ENCODE measurements around the gene MUC7.
"Not testable (repeated sequence)": the region's sequence is repeated elsewhere in the genome, so short reads cannot be mapped to it uniquely, and the experiment has no call there.

Gene MUC7

GRCh38 chr4:70471897-70472296, at the start of gene MUC7:
Gene MUC7, plus strand, starts transcription at chr4:70472197. Its CDS starts 1,825 bp downstream, at chr4:70474022.
- no peak for DNase-seq

- DNase-seq = no peak
These were observed 46.7 kb upstream of the MUC7 start for GRCh38 chr4:70425306-70425705.

- no peak for DNase-seq
These were observed 45.2 kb upstream of the MUC7 start for GRCh38 chr4:70426789-70427188.

GRCh38 chr4:70437197-70437596, 34.8 kb upstream of the MUC7 start:
- DNase-seq = no peak

- no peak for DNase-seq
These were observed 29.5 kb upstream of the MUC7 start for GRCh38 chr4:70442474-70442873.

GRCh38 chr4:70443329-70443728, 28.7 kb upstream of the MUC7 start:
- DNase-seq = no peak

GRCh38 chr4:70449220-70449619, 22.8 kb upstream of the MUC7 start:
- no peak for DNase-seq

- no peak for DNase-seq
These were observed 19.1 kb upstream of the MUC7 start for GRCh38 chr4:70452946-70453345.

- DNase-seq = no peak
These were observed 8.7 kb upstream of the MUC7 start for GRCh38 chr4:70463335-70463734.

- no peak for DNase-seq
These were observed 1.7 kb downstream of the MUC7 start for GRCh38 chr4:70473679-70474078.

- no peak for DNase-seq
These were observed 16.8 kb downstream of the MUC7 start for GRCh38 chr4:70488748-70489147.

GRCh38 chr4:70496231-70496630, 24.2 kb downstream of the MUC7 start:
- peak in 1 of 58 donors; percentile 6 for DNase-seq

GRCh38 chr4:70501838-70502237, 29.8 kb downstream of the MUC7 start:
- DNase-seq = not testable (repeated sequence)

- DNase-seq = no peak
These were observed 32.7 kb downstream of the MUC7 start for GRCh38 chr4:70504733-70505132.

GRCh38 chr4:70505151-70505748, 33.3 kb downstream of the MUC7 start:
- DNase-seq = peak in 50 of 58 donors; percentile 0 to 72 (median 13)

- DNase-seq = no peak
These were observed 36.8 kb downstream of the MUC7 start for GRCh38 chr4:70508801-70509200.

- DNase-seq = no peak
These were observed 39.4 kb downstream of the MUC7 start for GRCh38 chr4:70511365-70511764.

GRCh38 chr4:70515367-70516250, 43.6 kb downstream of the MUC7 start:
- no peak for DNase-seq

- no peak for DNase-seq
These were observed 46.3 kb downstream of the MUC7 start, which contains the start of gene AMTN for GRCh38 chr4:70518269-70518668. Gene AMTN, plus strand, starts transcription at chr4:70518569. Its CDS starts 209 bp downstream, at chr4:70518778.

- no peak for DNase-seq
These were observed 46.7 kb downstream of the MUC7 start for GRCh38 chr4:70518716-70519115.

GRCh38 chr4:70522626-70523025, 50.6 kb downstream of the MUC7 start:
- no peak for DNase-seq

- DNase-seq = no peak
These were observed 59.0 kb downstream of the MUC7 start for GRCh38 chr4:70530997-70531396.

GRCh38 chr4:70531981-70532380, 60.0 kb downstream of the MUC7 start:
- DNase-seq = no peak

Measured in anterior cingulate cortex (tissue), 58 donors.